Measurements from ENCODE around the gene CCDC178.

DNA sequence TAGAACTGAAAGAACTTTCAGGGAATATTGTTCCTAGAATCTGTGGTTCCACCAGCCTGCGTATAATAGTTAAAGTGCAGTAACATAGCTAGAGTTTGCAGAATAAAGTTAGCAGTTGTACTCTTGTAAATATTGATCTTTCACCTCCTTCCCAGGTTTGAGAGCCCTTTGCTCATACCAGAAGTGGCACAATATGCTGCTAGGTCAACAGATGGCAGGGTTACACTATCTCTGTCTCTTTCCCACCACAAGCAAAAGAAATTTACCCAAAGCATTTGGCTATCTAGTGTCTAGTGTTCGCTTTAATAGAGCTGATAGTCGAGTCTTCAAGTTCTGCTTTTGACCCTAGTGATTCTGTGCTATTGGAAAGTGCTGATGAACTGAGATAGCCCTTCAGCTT is 548.7 kb downstream of the CCDC178 start:
- TF ChIP-seq POLR2A (IDR thresholded peaks at IDR 0.05; ENCODE audit: low read length) (no peak), GATA1 (IDR thresholded peaks at IDR 0.05; ENCODE audit: low read depth, low read length) (no peak)

All from erythroblast (primary cell).